Fibroblast of skin of abdomen (primary cell): Measurements from ENCODE around the gene GRB14.

Experiments used
- DNase-seq: peaks from one replicate; pipeline ENCODE4 v3.0.0-alpha.2; 2013

The GRB14 gene

GRCh38 chr2:164613321-164613982 lies 7.8 kb downstream of the GRB14 start:
- no peak for DNase-seq

- DNase-seq = no peak
Observed at GRCh38 chr2:164609790-164610189, 11.5 kb downstream of the GRB14 start.

GRCh38 chr2:164606557-164606956 lies 14.7 kb downstream of the GRB14 start:
- DNase-seq = peak; percentile 23

DNA sequence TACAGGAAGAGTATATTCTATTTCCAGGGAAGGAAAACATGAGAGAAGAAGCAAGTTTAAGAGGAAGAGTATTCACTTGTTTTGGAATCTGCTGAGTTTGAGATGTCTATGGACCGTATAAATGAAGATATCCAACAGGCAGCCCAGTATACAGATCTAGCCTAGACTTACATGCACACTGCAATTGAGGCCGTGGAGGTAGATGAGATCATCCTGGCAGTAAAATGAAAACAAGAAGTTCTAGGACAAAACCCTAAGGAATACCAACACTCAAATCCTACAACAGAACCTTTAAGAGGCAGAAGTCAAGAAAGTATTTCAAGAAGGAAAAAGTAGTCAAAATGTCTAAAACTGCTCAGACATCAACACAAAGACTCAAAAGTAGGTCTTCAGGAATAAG lies 16.0 kb downstream of the GRB14 start:
- no peak for DNase-seq

- no peak for DNase-seq
Observed at GRCh38 chr2:164600763-164601162, 20.5 kb downstream of the GRB14 start.

GRCh38 chr2:164599954-164600589 lies 21.2 kb downstream of the GRB14 start:
- peak; percentile 55 for DNase-seq

GRCh38 chr2:164597983-164598382 lies 23.3 kb downstream of the GRB14 start:
- DNase-seq = no peak

- no peak for DNase-seq
Observed at GRCh38 chr2:164595031-164595430, 26.3 kb downstream of the GRB14 start.

DNA sequence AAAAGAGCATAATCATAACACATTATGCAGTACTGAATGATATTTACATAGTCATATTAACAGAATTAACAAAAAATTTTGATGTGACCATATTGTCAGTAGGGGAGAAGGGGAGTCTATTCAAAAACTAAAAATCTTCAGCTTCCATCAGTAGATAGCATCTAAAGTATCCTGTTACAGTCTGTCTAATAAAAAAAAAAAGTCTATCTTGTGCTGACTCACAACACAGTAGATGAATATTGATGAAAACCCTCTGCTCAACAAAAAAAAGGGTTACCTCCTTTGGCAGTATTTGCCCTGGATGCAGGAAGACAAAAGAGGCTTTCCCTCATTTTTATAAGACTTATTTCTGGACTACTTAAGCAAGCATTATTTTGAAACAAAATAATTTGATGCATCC lies 27.3 kb downstream of the GRB14 start:
- peak; percentile 2 for DNase-seq

DNA sequence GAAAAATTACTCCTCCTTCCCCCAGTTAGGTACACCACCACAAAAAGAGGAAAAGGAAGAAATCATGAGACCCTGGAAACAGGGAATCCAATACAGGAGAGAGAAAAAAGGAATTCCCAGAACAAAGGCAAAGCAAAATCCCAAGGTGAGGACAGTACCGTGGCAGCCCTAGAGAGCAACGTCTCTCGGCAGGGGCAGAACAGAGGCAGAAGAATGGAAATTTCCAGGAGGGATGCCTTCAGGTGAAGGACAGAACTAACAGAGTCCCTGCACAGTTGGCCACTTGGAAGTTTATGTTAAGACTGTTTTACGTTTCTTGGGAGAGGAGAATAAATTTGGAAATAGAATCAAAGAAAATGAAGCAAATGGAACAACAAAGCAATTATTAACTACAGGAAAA lies 27.7 kb downstream of the GRB14 start:
- no peak for DNase-seq

DNA sequence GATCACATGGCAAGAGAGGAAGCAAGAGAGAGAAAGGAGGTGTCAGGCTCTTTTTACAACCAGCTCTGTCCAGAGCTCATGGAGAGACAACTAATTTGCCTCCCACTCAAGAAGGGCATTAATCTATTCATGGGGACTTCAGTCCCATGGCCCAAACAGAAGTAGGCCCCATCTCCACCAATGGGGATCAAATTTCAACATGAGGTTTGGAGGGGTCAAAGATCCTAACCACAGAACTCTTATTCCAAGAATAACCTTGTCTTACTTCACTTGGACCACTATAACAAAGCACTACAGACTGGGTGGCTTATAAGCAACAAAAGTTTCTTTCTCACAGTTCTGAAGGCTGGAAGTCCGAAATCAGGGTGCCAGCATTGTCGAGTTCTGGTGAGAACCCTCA lies 31.8 kb downstream of the GRB14 start:
- peak; percentile 1 for DNase-seq

- DNase-seq = no peak
Observed at GRCh38 chr2:164581050-164581449, 40.2 kb downstream of the GRB14 start.

DNA sequence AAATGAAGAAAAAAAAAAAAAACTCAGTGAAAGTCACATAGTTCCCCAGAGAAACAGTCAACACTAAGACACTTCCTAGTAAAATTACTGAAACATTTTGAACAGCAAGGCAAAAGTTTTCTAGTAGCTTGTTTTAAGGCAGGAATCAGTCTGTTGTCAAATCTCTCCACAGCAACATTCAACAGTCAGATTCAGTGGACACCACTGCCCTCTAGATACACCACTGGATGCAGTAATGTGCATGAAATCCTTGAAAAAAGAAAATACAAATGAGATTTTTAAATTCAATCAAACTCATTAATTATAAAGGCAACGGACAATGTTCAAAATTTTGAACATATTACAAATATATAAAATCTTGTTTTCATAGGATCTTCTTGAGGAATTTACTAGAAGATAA lies 46.4 kb downstream of the GRB14 start:
- DNase-seq = no peak

- DNase-seq = no peak
Observed at GRCh38 chr2:164570475-164570874, 50.8 kb downstream of the GRB14 start.

GRCh38 chr2:164569378-164569777 lies 51.9 kb downstream of the GRB14 start:
- no peak for DNase-seq

DNA sequence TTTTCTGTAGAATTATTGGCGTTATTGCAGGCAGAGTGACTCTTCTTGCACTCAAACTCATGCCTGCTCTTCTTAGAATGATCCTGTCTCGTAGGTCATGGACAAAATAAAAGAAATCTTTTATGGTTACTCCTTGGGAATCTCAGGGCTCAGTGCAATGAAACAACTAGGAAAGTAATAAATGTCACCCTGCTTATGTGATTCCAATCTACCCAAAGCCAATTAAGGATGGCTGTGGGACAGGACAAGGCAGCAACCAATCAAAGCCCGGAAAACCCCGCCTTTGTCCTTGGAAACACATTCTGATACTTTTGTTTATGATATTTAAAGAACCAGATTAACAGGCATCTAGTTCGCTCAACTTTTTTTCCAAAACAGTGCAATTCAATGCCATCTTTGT lies 53.0 kb downstream of the GRB14 start:
- no peak for DNase-seq

DNA sequence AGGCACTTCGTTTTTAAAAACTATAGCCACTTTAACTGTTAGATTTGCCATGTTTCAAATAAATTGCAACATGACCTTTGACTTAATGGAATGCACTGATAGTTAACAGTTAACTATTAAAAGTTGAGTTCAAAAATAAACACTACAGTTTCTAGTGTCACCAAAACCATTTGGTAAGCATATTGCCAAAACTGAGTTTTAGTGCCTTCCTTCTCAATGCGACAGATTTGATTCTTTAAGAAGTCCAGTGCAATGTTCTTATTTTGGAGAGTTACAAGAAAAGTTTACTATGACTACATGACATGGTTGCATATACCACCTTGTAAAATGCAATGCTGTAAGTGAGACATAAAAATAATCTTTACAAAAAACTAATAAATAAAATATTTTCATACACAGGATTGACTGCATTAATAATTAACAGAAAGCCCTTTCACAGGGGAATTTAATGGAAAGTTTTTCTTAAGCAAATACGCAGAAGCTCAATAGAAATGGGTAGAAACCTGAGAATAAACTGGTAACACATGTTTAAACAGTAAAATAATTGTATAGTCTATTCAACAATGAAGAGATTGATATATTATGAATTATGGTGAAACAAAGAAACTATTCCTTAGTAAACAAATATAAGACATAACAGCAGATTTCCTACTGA lies 53.8 kb downstream of the GRB14 start:
- DNase-seq = no peak

GRCh38 chr2:164565359-164565758 lies 55.9 kb downstream of the GRB14 start:
- DNase-seq = no peak

- no peak for DNase-seq
Observed at GRCh38 chr2:164562666-164563065, 58.6 kb downstream of the GRB14 start.

- no peak for DNase-seq
Observed at GRCh38 chr2:164561991-164562390, 59.3 kb downstream of the GRB14 start.

- no peak for DNase-seq
Observed at GRCh38 chr2:164561416-164561815, 59.9 kb downstream of the GRB14 start.

DNA sequence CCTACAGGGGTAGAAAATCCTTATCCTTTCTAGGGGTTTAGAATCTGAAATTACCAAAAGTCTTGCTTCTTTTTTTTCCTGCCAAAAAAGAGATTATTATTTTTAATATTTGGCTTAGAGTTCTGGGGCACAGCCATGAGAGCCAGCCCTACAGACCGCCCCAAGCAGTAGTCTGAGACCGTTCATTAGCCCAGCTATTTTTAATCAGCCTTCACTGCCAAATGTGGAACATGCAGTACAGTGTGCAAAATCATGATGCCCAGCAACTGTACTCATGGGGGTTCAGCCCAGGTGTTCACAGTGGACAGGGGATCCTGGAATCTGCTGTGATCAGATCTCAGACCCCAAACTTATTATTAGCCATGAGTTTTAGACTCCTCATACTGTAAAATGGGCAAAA lies 60.4 kb downstream of the GRB14 start:
- no peak for DNase-seq

DNA sequence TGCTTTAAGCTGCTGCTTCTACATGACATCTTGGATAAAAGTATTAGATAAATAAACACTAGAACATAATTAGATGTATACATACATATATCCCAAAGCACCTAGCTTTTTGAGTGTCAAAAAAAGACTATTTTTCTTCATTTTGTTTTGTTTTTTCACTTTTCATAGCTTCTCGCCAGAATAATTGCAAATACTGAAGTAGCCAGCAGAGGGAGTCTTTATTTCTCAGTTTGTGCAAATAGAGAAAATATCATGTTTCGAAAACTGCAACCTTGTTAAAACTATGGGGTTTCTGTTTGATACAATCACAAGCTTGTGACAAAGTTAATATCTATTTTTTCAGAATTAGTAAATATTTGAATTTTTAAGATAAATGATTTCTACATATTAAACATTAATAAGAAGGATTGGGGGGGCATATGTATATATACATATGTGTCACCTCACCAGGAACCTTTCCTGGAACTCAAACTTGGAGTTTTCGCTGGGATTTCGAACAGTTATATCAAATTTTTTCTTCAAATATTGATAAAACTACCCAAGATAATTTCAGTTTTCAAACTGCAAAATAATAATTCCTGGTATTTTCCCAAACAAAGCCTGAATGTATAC lies 61.0 kb downstream of the GRB14 start:
- DNase-seq = peak; percentile 23

- DNase-seq = no peak
Observed at GRCh38 chr2:164558450-164558849, 62.8 kb downstream of the GRB14 start.
